ENCODE measurements around the gene CALD1. TPM values are rescaled to one million over a fixed set of nuclear protein-coding genes. Genes with fewer than 3 reads are reported as not detected.

Gene CALD1
- total RNA-seq, 1 experiment from 2014 or later = 22.1 TPM

DNA sequence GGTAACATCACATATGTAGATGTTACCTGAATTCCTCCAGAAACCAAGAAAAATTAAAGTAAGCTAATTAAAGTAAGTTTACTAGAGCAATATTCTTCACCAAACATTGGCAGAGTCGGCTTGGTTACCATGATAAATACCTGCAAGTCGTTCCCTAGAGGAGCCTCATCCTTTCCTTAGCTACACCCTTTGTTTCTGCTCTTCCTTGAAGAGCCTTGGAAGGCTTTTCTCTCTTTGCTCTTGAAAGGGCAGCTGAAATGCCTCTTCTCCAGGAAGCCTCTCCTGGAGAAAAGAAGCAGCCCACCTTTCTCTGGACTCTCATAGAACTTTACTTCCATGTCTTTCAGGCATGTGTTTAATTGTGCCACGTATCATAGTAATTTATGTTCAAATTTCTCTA, 34.9 kb upstream of the CALD1 start:
- BruUV-seq (replicated peaks) = no TSS peak
- Histone ChIP-seq H3K27me3 (ENCODE audit: low read length) (no peaks in the 10 kb centered on the region), H3K36me3 (ENCODE audit: low read depth, low read length) (no peaks in the 10 kb centered on the region), H3K4me1 (ENCODE audit: insufficient read depth, low read length) (no peaks in the 10 kb centered on the region), H3F3A (ENCODE audit: low read length, unreplicated experiment) (no peaks in the 10 kb centered on the region), H3K4me3 (ENCODE audit: low read length) (no peak overlapping the region), H3K9me2 (replicated peaks; ENCODE audit: low read length) (no peaks in the 10 kb centered on the region), H3K4me2 (ENCODE audit: low read length) (no peak overlapping the region), H3K9ac (ENCODE audit: low read length) (no peak overlapping the region), H4K20me1 (ENCODE audit: low read length) (no peaks in the 10 kb centered on the region), H3K79me2 (ENCODE audit: low read length) (no peaks in the 10 kb centered on the region), H2AFZ (ENCODE audit: low read length) (no peak overlapping the region), H3K9me3 (ENCODE audit: low read length) (no peaks in the 10 kb centered on the region), H3K27ac (ENCODE audit: low read length) (no peak overlapping the region)
- ATAC-seq (no peak), DNase-seq (no peak)
- intact Hi-C loops (cut with micrococcal nuclease) = no loop called here
- TF ChIP-seq, protein P1, sequence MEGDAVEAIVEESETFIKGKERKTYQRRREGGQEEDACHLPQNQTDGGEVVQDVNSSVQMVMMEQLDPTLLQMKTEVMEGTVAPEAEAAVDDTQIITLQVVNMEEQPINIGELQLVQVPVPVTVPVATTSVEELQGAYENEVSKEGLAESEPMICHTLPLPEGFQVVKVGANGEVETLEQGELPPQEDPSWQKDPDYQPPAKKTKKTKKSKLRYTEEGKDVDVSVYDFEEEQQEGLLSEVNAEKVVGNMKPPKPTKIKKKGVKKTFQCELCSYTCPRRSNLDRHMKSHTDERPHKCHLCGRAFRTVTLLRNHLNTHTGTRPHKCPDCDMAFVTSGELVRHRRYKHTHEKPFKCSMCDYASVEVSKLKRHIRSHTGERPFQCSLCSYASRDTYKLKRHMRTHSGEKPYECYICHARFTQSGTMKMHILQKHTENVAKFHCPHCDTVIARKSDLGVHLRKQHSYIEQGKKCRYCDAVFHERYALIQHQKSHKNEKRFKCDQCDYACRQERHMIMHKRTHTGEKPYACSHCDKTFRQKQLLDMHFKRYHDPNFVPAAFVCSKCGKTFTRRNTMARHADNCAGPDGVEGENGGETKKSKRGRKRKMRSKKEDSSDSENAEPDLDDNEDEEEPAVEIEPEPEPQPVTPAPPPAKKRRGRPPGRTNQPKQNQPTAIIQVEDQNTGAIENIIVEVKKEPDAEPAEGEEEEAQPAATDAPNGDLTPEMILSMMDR (conservative IDR thresholded peaks at IDR 0.05; ENCODE audit: low read depth, low read length) = no peak
- TF ChIP-seq EZH2phosphoT487 (IDR thresholded peaks at IDR 0.05; ENCODE audit: borderline replicate concordance, low read length) = no peak
- CTCF ChIA-PET = no interaction called here
- POLR2A ChIA-PET (ENCODE audit: unreplicated experiment) = no interaction called here

DNA sequence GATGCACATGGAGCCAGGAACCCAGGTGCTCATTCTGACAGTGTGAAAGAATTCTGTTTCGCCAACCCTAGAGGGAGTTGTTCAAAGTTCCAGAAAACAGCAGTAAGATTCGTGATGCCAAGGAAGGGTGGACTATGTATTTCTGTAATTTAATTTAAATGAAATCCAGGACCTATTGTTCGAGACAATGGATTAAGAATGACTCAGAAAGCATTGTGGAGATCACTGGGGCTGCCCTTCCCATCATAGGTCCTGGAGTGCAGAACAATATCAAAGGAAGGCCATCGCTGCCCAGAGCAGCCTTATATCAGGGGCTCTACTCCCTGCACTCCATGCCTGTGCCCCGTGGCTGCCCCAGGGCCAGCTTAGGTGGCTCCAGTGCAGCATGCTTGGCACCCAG, 32.1 kb upstream of the CALD1 start:
- CTCF ChIA-PET = no interaction called here
- POLR2A ChIA-PET (ENCODE audit: unreplicated experiment) = no interaction called here
- Histone ChIP-seq H3K4me1 (ENCODE audit: insufficient read depth, low read length) (no peaks in the 10 kb centered on the region), H3K4me2 (ENCODE audit: low read length) (no peak overlapping the region), H3K27me3 (ENCODE audit: low read length) (no peaks in the 10 kb centered on the region), H3K9me3 (ENCODE audit: low read length) (no peaks in the 10 kb centered on the region), H4K20me1 (ENCODE audit: low read length) (no peaks in the 10 kb centered on the region), H3K36me3 (ENCODE audit: low read depth, low read length) (no peaks in the 10 kb centered on the region; the same call in 1 of the 2 replicates), H3K9ac (ENCODE audit: low read length) (no peak overlapping the region), H2AFZ (ENCODE audit: low read length) (no peak overlapping the region), H3K9me2 (replicated peaks; ENCODE audit: low read length) (no peaks in the 10 kb centered on the region), H3F3A (ENCODE audit: low read length, unreplicated experiment) (no peaks in the 10 kb centered on the region), H3K4me3 (ENCODE audit: low read length) (no peak overlapping the region), H3K79me2 (ENCODE audit: low read length) (no peaks in the 10 kb centered on the region), H3K27ac (ENCODE audit: low read length) (no peak overlapping the region)
- intact Hi-C loops (cut with micrococcal nuclease) = no loop called here
- no peak for ATAC-seq
- TF ChIP-seq EZH2 (IDR thresholded peaks at IDR 0.05; ENCODE audit: low read length, unreplicated experiment) = no peak
- TF ChIP-seq EZH2phosphoT487 (IDR thresholded peaks at IDR 0.05; ENCODE audit: borderline replicate concordance, low read length) = no peak
- TF ChIP-seq, protein P1 (conservative IDR thresholded peaks at IDR 0.05; ENCODE audit: low read depth, low read length) = no peak
- DNase-seq = no peak
- BruUV-seq (replicated peaks) = no TSS peak

DNA sequence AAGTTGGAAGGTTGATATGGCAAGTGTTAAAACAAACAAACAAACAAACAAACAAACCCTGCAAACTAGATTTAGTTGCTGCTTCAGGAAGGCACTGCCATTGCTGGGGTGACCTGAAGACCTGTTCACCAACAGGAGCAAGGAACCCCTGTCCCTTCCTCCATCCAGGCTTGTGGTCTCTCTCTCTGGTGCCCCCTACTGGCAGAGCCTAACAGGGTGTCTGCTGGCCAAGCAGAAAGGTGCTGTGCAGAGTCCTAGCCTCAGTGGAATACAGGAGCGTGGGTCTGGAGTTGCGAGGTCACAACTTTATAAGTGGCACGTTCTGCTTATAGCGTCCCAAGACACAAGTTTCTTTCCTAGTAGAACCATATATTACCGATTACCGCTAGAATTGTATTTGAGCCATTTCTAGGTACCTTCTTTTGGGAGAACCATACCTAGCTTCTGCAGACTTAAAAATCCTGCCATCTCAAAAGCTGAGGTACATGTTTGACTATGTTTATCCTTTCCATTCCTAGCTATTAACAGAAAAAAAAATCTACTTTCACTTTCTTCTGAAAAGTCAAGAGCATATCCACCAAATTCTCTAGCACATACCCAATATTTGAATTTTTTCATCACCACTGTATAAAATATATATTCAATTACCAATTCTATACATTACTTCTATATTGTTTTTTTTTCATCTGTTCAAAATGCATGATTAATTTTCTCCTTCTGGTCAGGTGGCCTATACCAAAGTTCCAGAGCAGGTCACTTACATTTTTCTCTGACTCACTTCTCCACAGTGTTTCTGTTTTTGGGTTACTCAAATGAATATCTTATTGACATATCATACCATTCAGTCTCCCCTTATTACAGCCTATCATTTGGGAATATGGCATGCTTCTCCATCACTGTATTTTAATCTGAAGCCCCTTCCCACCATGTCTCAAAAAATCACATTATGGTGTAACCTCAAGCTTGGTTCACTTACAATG, 29.1 kb upstream of the CALD1 start:
- Histone ChIP-seq H3K27ac (ENCODE audit: low read length) (no peak overlapping the region), H3K79me2 (ENCODE audit: low read length) (no peaks in the 10 kb centered on the region), H3K27me3 (ENCODE audit: low read length) (no peaks in the 10 kb centered on the region), H3F3A (ENCODE audit: low read length, unreplicated experiment) (no peaks in the 10 kb centered on the region), H3K4me3 (ENCODE audit: low read length) (no peak overlapping the region), H4K20me1 (ENCODE audit: low read length) (no peaks in the 10 kb centered on the region), H3K36me3 (ENCODE audit: low read depth, low read length) (no peaks in the 10 kb centered on the region; the same call in 1 of the 2 replicates), H3K9me2 (replicated peaks; ENCODE audit: low read length) (no peaks in the 10 kb centered on the region), H3K4me2 (ENCODE audit: low read length) (no peak overlapping the region), H3K9me3 (ENCODE audit: low read length) (no peaks in the 10 kb centered on the region), H2AFZ (ENCODE audit: low read length) (no peak overlapping the region), H3K4me1 (ENCODE audit: insufficient read depth, low read length) (no peaks in the 10 kb centered on the region), H3K9ac (ENCODE audit: low read length) (no peak overlapping the region)
- ChIA-PET CTCF (no interaction called here), POLR2A (ENCODE audit: unreplicated experiment) (interaction anchor here (0.7 kb wide), 1 partner anchor 434 kb away, joined by 5 read pairs; the partner anchor contains the start of gene SLC35B4)
- BruUV-seq (replicated peaks) = no TSS peak
- intact Hi-C loops (cut with micrococcal nuclease) = no loop called here
- ATAC-seq = peak; percentile 27; the same call in 1 of the 2 replicates
- peak; percentile 44 for DNase-seq
- no peak for TF ChIP-seq EZH2 (IDR thresholded peaks at IDR 0.05; ENCODE audit: low read length, unreplicated experiment)
- TF ChIP-seq, protein P1 (conservative IDR thresholded peaks at IDR 0.05; ENCODE audit: low read depth, low read length) = peak; percentile 83

Data from PC-3 (cell line).